Measurements from ENCODE around the gene TANC1. TPM values are rescaled to one million over a fixed set of nuclear protein-coding genes. Genes with fewer than 3 reads are reported as not detected.

The TANC1 gene
- total RNA-seq, result under 1 TPM; 0.15 to 0.25 TPM

DNA sequence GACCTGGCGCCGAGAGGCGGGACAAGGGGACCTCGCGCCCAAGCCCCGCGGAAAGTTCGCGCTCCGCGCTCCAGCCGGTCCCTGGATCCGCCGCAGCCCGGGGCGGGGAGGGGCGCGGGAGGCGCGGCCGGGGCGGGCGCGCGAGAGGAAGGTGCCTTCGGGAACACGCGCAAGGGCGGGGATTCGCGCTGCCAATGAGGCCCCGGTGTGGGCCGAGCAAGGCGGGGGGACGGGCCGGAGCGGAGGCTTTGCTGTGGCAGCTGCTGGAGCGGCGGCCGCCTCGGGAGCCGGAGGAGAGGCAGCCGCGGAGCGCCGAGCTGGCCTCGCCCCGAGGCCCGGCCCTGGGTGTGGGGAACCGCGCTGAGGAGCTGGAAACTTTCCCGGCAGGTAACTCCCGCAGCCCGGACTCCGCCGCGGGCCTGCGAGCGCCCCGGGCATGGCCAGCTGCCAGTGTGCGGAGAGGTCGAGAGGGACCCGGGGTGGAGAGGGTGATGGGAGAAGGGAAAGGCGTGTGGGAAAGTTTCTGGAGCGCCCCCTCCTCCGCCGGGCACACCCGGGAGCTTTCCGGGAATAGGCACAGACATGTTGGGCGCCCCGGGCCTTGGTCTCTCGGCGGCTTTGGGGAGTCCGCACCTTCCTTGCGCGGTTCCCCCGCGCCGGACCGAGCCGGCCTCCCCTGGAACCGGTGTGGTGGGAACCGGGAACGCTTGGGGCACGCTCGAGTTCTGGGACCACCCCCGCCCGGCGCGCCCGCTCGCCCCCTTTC, at the start of gene TANC1:
TANC1 (plus strand) TSS at position 245 of the 766 bp plus-strand sequence. CDS start 97,271 bp downstream, outside the sequence.
- ChIA-PET CTCF (interaction anchor here (1.1 kb wide), 1 partner anchor 150 kb away, joined by 3 read pairs; no protein-coding TSS in a partner anchor), POLR2A (no interaction called here)

DNA sequence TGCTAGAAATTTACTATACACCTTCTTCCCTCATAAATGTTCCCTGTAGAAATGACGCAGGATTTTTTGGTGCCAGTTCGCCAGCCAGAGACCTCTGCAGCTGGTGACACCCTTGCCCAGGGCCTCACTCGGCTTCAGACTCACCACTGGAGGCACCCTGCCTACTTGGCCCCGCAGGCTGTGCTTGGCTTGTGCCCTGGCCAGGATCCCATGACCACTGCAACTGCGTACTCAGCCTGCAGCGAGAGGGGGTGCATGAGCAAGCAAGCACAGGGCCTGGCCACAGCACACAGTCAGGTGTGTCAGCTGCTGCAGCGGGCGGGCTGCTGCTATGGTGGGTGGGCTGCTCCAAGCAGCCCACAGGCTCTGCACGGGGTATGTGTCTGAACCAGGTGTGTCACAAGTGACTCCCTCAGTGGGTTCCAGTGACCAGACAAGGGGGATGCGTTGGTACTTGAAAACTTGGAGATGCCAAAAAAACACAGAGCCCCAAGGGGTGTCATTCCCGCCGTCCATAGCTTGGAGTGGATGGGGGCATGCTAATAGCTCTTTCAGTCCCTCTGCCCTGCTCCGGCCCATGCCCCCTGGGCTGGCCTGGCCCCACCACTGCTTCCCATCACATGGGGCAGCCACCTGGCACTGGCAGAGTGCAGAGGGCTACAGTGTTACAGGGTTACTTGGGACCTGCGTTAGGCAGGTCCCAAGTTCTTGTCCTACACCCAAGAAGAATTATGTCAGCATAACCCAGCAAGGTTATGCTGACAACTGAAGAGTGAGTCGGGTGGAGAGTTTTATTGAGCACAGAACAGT, 46.6 kb upstream of the TANC1 start:
- POLR2A ChIA-PET, result no interaction called here
- CTCF ChIA-PET, result no interaction called here

DNA sequence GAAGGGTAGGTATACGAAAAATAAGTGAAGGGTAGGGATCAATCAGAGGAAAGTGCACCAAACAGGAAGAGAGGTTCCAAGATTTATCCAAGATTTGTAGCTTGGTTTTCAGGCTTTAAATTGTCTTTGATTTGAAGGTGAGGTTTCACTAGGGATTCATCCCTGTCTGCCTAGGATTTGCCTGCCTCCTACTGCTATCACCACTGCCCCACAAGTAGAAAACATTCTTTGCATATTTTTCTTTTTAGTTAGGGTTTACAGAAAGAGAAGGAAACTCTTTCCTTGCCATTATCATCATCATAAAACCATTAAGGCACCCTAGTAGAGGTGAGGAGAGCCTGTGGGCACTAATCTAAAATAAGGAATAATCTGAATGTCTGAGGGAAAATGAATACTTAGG, 45.8 kb upstream of the TANC1 start:
- ChIA-PET POLR2A (no interaction called here), CTCF (no interaction called here)

DNA sequence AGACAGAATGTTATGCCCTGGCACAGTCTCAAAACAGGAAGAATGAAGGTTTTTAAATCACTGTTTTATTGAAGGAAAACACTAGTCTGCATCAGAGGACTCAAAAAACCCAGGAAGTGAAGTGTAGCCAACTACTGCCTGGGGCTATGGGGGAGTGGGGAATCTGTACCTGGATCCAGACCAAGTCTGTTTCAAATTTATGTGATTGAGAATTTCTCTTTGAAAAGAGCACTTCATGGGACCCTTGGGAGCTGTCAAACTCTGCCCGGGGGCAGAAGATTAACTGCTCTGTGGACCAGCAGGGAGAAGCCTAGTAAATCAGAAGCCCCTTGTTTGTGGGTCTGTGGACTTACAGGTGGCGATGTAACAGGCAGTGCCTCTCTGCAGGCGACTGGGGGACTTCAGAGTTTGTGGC, 45.3 kb upstream of the TANC1 start:
- POLR2A ChIA-PET, result no interaction called here

DNA sequence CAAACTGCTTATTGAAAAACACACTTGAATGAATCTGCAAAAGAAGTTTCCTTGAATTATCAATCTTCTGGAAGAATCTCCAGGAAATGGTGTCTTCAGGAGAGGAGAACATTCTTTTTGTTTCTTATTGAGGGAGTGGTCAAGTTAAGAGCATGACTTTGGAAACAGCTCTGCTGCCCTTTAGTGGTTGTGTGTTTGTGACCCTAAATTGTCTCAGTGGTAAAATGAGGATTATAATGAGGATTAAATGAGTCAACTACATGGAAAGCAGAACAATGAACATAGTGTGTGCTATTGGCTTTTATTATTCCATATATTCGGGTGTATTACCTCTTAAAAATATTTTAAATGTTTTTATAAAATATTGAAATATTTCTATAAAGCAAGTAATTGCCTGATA, 44.8 kb upstream of the TANC1 start:
- ChIA-PET POLR2A (no interaction called here), CTCF (no interaction called here)

More for the DNA sequence above, 45.3 kb upstream of the TANC1 start:
- CTCF ChIA-PET, result no interaction called here

DNA sequence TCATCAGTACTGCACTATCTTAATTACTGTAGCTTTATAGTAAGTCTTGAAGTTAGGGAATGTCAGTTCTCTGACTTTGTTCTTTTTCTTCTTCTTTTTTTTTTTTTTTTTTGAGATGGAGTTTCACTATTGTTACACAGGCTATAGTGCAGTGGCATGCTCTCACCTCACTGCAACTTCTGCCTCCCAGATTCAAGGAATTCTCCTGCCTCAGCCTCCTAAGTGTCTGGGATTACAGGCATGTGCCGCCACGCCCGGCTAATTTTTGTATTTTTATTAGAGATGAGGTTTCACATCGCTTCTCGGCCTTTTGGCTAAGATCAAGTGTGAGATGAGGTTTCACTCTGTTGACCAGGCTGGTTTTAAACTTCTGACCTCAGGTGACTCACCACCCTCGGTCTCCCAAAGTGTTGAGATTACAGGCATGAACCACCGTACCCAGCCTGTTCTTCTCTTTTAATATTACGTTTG, 41.9 kb upstream of the TANC1 start:
- POLR2A ChIA-PET, result no interaction called here
- CTCF ChIA-PET, result interaction anchor here (0.5 kb wide), 1 partner anchor 215 kb away, joined by 3 read pairs; no protein-coding TSS in a partner anchor

DNA sequence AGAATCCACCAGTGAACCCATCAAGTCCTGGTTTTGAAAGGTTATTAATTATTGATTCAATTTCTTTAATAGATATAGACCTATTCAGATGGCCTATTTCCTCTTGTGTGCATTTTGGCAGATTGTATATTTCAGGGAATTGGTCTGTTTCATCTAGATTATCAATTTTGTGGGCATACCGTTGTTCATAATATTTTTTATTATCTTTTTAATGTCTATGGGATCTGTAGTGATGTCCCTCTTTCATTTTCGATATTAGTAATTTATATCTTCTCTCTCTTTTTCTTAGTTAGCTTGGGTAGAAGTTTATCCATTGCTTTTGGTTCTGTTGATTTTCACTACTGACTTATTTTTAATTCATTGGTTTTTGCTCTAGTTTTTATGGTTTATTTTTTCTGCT, 39.9 kb upstream of the TANC1 start:
- ChIA-PET CTCF (no interaction called here), POLR2A (interaction anchor here (0.6 kb wide), 1 partner anchor 183 kb away, joined by 3 read pairs; no protein-coding TSS in a partner anchor)

DNA sequence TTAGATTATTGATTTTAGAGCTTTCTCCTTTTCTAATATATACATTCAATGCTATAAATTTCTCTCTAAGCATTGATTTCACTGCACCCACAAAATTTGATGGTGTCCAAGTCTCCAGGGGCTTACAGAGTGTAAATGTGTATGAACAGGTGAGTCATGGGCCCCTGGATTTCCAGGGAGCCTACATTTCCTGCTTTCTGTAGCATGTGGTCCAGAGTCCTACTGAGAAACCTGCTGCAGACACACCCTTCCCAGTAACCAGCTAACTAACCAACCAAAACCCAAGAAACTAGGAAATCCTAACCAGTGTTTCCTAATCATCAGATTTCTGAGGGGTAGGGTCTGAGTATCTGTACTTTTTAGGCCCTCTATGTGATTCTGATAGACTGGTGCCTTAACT, 39.5 kb upstream of the TANC1 start:
- CTCF ChIA-PET, result no interaction called here

DNA sequence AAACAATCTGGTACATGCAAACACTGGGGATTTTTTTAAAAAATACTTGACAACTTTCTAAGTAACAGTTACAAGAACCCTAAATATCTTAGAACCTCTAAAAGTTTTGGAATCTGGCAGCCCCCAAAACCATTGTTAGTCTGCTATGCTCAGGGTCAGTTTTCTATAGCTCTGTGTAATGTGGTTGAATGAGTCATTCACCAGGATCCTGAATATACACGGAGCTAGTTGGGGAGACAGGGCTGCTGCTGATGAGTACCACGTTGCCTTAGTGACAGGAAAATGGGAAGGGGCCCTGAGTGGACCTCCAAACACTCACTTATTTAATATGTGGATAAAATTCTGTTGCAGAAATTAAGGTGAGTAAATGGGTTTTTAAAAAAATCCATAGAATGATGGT, 36.9 kb upstream of the TANC1 start:
- CTCF ChIA-PET, result no interaction called here
- POLR2A ChIA-PET, result interaction anchor here (0.6 kb wide), 1 partner anchor 35 kb away, joined by 3 read pairs; no protein-coding TSS in a partner anchor

More for the DNA sequence above, 39.5 kb upstream of the TANC1 start:
- POLR2A ChIA-PET, result interaction anchor here (0.6 kb wide), 1 partner anchor 182 kb away, joined by 3 read pairs; no protein-coding TSS in a partner anchor

DNA sequence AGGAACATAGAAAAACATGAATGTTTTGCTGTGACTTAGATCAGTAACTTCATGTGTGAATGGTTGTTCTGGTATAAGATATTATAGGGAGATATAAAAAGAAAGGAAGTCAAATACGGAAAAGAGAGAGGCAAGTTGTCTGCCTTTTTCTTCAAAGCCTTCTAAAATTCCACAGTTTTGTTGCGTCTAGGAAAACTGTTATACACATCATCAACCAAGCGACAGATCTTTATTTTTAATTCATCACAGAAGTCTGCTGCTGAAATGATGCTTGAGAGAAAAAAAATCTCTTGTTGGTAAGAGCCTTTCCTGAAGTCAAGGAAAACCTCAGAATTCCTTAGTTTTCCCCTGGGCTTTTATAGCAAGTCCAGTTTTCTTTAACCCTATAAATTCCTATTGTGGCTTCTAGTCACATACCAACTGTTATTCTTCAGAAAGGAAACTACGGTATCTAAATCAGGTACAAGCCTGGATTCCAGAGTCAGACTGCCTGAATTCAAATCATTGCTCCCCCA, 36.3 kb upstream of the TANC1 start:
- CTCF ChIA-PET, result no interaction called here
- POLR2A ChIA-PET, result no interaction called here

DNA sequence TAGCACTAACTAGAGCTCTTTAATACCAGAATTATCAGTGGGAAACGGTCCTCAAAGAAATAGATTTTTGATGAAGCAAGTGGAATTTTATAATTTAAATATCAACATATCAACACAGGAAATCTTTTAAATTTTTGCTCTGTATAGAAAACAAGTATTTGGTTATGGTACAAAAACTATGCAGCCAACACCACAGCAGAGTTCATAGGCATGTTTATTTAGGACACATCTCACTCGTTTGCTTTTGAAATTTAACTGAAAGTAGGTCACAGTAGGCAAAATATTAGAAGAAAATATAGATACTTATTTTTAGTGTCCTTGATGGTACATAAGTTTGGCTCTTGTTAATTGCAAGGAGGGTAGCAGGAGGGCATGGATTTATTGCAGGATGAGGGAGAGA, 34.3 kb upstream of the TANC1 start:
- CTCF ChIA-PET, result no interaction called here
- POLR2A ChIA-PET, result no interaction called here

DNA sequence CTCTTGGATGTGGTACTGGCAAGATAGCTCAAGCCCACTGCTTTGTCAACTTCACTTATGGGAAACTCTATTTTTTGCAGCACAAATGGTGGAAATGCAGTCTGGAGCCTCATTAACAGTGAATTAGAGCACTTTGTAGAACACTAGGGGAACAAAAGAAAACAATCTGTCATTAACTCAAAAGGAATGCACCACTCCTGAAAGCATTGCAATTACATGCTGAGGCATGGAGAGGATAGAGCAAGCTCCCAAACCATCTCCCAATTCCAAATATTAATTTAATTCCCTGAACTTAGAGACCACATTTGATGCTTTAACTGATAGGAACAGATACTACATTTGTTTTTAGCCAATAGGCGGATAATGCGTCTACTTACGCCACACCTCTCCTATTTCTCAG, 32.8 kb upstream of the TANC1 start:
- POLR2A ChIA-PET, result interaction anchor here (0.5 kb wide), 1 partner anchor 687 kb away, joined by 5 read pairs; no protein-coding TSS in a partner anchor
- CTCF ChIA-PET, result no interaction called here

DNA sequence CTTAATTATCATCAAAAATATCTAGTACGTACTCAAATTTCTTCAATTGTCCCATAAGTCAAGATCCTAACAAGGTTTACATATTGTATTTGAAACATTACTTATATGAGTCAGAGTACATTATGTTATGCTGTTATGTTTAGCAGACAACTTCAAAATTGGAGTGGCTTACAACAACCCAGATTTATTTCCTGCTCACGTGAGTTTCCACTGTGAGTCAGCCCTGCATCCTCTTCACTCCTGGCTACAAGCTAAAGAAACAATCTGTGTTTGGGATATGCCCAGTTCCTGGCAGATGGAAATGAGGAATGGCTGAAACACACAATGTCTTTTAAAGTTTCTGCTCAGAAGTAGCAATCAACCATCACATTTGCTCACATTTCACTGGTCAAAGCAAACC, 31.5 kb upstream of the TANC1 start:
- ChIA-PET CTCF (no interaction called here), POLR2A (no interaction called here)

DNA sequence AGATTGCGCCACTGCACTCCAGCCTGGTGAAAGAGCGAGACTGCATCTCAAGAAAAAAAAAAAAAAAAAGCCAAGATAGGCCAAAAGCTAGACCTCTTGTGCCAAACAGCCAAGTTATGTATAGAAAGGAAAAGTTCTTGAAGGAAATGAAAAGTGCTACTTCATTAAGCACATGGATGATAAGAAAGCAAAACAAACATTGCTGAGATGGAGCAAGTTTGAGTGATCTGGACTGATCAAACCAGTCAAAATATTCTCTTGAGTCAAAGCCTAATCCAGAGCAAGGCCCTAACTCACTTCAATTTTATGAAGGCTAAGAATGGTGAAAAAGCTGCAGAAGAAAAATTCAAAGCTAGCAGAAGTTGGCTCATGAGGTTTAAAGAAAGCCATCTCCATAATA, 28.1 kb upstream of the TANC1 start:
- ChIA-PET POLR2A (no interaction called here), CTCF (no interaction called here)

DNA sequence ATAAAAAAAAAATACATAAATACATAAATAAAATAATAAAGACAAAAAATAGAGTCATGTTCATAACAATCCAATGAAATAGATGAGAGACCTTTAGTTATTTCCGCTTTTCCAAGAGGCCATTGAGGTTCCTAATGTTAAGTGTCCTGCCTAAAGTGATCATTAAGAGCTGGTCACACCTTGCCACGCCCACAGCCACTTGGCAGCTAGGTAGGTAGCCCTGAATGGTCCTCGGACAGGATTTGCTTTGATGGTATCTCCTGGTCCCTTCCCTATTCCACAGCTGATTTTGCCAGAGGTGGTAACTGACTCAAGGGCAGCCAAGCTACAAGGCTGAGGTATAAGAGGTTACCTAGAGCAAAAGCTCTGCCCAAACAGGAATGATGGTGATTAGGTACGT, 24.5 kb upstream of the TANC1 start:
- ChIA-PET CTCF (no interaction called here), POLR2A (no interaction called here)

DNA sequence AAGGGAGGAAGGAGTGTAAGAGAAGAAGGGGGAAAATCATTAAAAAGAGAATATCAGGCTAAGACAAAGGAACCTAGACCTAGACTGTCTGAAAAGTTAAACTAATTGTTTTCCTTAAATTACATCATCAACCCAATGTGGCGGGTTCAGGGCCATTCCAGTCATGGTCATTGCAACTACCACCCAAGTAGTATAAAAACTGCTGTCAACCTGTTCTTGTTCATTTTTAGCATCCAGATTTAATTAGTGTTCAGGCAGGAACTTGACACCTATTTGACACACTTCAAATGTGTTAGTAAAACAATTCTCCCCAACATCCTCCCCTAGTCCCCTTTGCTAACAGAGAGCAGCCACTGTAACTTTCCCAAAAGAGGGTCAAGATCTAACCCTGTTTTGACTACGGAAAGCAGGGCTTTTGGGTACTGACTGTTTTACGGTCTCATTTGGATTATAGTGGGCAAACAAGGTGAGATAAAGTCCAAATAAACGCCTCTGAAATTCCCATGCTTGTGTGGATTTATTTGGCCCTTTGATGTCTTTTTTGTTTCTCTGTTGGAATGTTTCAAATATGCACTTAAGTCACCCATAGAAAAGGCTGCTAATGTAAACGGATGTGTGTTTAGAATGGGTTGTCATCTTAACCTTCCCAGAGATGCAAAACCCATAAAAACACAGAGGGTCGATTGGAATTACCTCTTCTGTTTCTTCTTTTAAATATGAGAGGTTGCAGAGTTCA, 19.3 kb upstream of the TANC1 start:
- POLR2A ChIA-PET, result no interaction called here
- CTCF ChIA-PET, result no interaction called here

DNA sequence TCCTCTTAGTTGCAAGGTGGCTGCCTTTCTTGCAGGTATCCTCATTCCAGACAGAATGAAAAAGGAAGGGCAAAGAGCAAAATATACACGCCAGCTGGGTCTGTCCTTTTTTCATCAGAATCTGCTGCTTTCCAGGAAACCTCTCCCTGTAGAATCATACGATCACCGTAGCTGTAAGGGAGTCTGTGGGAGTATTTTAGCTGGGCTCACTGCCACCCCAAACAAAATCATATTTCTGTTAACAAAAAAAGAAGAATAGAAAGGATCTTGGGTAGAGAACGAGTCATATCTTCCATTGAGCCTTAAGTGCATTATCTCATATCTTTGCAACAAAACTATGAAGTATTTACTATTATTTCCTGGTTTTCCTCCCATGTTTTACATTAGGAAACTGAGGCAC, 15.0 kb upstream of the TANC1 start:
- POLR2A ChIA-PET, result no interaction called here

DNA sequence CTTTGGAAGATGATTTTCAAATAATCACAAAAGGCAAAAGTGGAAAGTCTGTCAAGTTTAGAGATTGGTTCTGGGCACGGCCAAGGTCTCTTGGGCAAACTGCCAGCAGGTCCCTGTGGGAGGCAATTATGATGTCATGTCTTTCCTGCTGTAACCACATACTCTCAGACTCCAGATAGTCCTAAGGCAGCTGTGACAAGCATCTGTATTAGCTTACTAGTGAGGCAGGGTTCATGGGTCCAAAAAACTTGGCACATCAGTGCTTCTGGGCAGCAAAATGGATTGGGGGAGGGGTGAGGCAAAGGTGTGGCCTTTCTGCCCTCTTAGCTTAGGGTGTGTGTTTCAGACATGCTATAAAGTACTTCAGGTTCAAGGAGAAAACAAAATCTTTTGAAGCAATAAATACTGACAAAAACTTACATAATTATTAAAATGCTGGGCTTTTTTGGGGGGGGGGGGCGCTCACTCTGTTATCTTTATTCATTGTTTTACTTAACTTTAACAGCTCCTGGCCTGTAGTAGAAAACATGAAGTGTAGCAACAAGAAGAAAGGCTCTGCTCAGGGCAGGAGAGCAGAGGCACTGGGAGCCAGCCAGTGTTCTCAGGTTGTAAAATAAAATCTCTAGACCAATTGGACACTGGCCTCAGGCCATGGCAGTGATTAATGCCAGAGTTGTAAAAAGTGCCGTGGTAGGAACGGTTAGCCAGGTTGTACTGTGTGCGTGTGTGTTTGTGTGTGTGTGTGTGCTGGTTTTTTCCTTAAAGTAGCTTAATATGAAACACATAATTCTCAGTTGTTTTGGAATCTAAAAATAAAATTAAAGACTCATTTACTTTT, 14.3 kb upstream of the TANC1 start:
- CTCF ChIA-PET, result interaction anchor here (0.5 kb wide), 1 partner anchor 458 kb away, joined by 4 read pairs; no protein-coding TSS in a partner anchor
- POLR2A ChIA-PET, result no interaction called here

More for the DNA sequence above, 15.0 kb upstream of the TANC1 start:
- CTCF ChIA-PET, result no interaction called here

DNA sequence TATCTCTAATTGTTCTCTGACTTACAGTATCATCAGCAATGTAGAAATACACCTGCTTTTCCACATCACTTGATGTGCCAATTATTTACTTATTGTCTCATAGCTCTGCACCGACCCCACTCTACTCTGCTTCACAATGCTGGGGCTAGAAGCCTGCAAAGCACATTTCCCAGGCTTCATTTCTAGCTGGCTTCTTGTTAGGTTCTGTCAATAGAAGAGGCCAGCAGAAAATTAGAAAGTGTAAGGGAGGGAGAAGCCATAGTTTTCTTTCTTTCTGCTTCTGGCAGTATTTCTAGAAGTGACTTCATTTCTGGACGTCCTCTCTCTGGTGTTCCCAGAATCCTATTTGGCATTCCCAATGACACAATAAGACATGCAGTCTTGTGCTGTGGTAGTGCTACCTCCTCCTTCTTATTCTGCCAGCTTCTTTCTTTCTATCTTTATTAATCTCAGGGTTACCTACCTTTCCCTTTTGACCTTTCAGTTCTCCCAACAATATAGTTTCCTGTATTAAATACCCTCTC, 12.5 kb upstream of the TANC1 start:
- ChIA-PET CTCF (no interaction called here), POLR2A (no interaction called here)

Measured in activated CD8-positive, alpha-beta memory T cell treated with anti-CD3 and anti-CD28 coated beads for 36 hours (primary cell).